GM03348 (cell line): ENCODE results near the gene MCAT.

ENCODE experiments used
- DNase-seq: peaks from one replicate; pipeline ENCODE4 v3.0.0; 2012; ENCODE audit warnings: low spot score

The MCAT gene

DNA sequence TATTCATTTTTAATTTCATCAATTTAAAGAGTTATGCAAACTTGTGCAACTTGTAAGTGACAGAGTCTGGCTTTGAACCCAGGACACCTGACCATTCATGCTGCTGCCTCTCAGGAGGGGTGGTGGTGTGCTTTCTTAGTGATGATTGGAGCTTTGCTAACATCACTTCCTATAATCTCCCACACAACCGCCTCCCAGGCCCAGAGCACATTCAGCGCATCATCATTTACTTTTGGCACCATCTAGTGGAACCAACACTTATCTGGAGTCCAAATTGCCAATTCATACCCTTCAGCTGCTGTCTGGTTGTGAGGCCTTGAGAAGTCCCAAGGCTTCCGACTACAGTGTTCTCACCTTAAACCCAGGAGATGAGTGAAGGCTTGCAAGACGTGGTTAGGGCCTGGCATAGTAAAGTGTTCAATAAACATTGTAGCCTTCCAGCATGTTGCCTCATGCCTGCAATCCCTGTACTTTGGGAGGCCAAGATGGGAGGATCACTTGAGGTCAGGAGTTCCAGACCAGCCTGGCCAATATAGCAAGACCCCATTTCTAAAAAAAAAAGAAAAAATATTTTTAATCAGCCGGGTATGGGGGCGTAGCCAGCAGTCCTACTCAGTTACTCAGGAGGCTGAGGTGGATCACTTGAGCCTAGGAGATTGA is 52.9 kb downstream of the MCAT start:
- DNase-seq, result peak; percentile 90

DNA sequence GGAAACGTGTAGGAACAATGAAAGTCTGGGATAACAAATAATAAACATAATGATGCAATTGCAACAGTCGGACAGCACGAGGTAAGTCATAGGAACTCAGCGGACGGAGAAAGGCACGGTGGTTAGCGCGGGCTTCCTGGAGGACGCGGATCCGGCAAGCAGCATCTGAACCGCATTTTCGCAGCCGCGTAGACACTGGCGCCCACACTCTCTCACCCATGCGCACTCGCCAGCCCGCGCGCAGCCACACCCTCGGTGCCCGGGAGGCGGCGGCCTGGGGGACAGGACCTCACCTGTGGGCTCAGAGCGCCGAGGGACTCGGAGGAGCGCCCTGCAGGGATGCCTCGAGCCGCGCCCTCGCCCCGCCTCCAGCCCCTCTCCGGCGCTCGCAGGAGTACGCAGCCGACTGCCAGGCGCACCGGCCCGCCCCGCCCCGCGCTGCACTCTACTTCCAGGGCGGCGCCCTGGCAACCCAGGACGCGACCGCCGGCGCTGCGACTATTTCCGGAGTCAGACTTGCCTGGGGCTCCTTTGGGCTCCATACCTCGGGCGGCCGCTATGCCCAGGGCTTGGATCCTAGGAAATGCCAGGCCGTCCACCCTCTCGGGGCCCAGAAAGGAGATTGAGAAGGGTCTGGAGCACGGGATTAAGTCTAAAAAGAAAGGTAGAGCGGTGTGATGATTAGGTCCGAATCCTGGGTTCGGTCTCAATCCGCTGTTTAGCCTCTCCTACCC is 54.0 kb downstream of the MCAT start, which contains the start of gene TTLL1:
Gene TTLL1, minus strand, starts transcription at position 408 of the 734 bp plus-strand sequence. CDS start 13,805 bp downstream, outside the sequence.
- DNase-seq, result peak; percentile 97

DNA sequence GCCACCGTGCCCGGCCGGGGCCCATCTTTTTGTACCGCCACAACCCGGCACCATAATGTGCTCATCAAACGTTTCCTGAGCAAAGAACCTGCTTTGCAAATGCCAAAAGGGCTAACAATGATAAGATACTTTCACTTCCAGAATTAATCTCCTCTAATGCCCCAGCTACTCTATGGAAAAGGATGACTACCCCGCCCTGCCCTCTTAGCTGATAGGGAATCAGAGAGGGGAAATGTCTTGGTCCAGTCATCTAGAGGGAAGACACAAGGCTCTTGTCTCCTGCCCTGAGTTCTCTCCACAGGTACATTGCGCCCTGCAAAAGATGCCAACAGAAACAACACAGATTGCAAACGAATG is 54.6 kb downstream of the MCAT start:
- no peak for DNase-seq

DNA sequence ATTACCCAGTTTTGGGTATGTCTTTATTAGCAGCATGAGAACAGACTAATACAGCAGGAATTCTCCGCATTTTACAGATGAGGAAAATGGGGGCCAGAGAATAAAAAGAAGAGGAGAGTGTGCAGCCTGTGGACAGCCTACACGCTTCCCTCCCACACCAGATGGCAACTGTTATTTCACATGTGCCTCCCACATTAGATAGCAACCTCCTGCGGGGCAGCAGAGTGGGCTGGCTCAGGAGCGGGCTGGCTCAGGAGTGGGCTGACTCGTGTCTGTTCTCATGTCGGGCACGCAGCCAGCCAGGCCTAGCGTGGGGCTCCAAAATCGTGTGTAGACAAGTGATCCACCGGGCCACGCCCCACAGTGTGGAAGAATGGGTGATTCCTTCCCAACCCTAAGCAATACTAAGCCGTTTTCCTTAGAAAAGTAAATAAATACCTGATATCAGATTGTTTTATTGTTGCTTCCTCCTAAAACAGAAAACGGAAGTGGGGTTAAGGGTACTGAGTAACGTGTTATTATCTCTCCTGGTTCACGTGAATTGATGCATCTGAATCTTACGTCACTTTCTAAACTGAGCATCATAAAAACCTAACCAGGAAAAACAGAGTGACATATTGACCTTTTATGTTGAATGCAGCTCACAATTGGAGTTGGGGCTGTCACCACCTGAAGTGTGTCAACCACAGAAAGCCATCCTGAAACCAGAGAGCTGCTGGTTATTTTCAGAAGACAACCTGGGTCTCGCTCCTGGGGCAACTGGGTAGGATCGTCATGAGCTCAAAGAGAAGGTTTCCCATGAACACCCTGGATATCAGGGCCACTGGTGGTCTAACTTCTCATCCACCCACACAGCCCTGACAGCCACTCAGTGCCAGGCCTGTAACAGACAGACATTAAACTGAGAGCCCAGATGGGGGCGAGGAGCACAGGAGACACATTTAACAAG is 57.3 kb downstream of the MCAT start:
- DNase-seq, result no peak
